ENCODE measurements around the gene PDE1C. TPM values are rescaled to one million over a fixed set of nuclear protein-coding genes. Genes with fewer than 3 reads are reported as not detected.

The PDE1C gene
- total and polyA plus RNA-seq, 2 donors (not counting 1 experiment from before 2014, with no cell fraction given), result 0.52 TPM; not detected in 1

- H3K27me3 ChIP-seq (replicated peaks in 1 of 4; ENCODE audit: control extremely low read depth in 1 of 4, control insufficient read depth in 3 of 4, insufficient read depth in 4 of 4, low read length in 3 of 4), result no peaks in the 10 kb centered on the region
- no peaks in the 10 kb centered on the region for H3K4me1 Mint-ChIP-seq
- H3K27ac ChIP-seq (ENCODE audit: low read length in 2 of 2), result no peak overlapping the region
- no CpG with 5 or more reads among the region's 2 CpGs for WGBS (ENCODE audit: insufficient coverage)
- DNase-seq, result no peak
- no peaks in the 10 kb centered on the region for H3K36me3 ChIP-seq (replicated peaks in 1 of 2; ENCODE audit: control extremely low read depth in 1 of 2, control insufficient read depth in 1 of 2, extremely low read depth in 1 of 2, insufficient read depth in 2 of 2, low read length in 1 of 2)
- H3K27me3 Mint-ChIP-seq, result peaks cover 4% of the 10 kb centered on the region
- no peak overlapping the region for H2AFZ ChIP-seq (ENCODE audit: insufficient read depth, low read depth, low read length, poor library complexity, severe bottlenecking)
- H3K4me2 ChIP-seq (replicated peaks; ENCODE audit: low read depth, low read length, poor library complexity, severe bottlenecking), result no peak overlapping the region
- no peak for ATAC-seq (ENCODE audit: low read depth)
- no peak overlapping the region for H3K9ac ChIP-seq (ENCODE audit: low read length)
- no peak overlapping the region for H3K4me3 Mint-ChIP-seq
- no peaks in the 10 kb centered on the region for H3K9me3 Mint-ChIP-seq (ENCODE audit: insufficient read depth)
- H4K20me1 ChIP-seq (ENCODE audit: control insufficient read depth, insufficient read depth, low read length, poor library complexity, severe bottlenecking), result no peaks in the 10 kb centered on the region
- H3K9me3 ChIP-seq (ENCODE audit: control extremely low read depth in 1 of 3, control insufficient read depth in 2 of 3, insufficient read depth in 1 of 3, low read length in 2 of 3), result no peaks in the 10 kb centered on the region
- intact Hi-C loops (cut with micrococcal nuclease), result no loop called here
- ChIA-PET POLR2A (no interaction called here), CTCF (interaction anchor here (1.6 kb wide), 1 partner anchor 9 kb away, joined by 3 read pairs; no protein-coding TSS in a partner anchor)
- no peak overlapping the region for H3K4me3 ChIP-seq (ENCODE audit: control extremely low read depth in 1 of 5, extremely low read depth in 1 of 5, insufficient read depth in 1 of 5, low read depth in 2 of 5, low read length in 4 of 5)
- H3K79me2 ChIP-seq (ENCODE audit: control insufficient read depth, insufficient read depth, low read length), result no peaks in the 10 kb centered on the region
- no peaks in the 10 kb centered on the region for H3K4me1 ChIP-seq (ENCODE audit: control insufficient read depth in 2 of 2, insufficient read depth in 2 of 2, low read length in 2 of 2)
- no peak overlapping the region for H3K27ac Mint-ChIP-seq
- TF ChIP-seq EZH2 (IDR thresholded peaks at IDR 0.05; ENCODE audit: borderline replicate concordance, insufficient read depth, low read depth, low read length, poor library complexity, severe bottlenecking) (no peak), CTCF (IDR thresholded peaks at IDR 0.05) (no peak)
These were observed 298.0 kb downstream of the PDE1C start for GRCh38 chr7:31772211-31772610.

- ATAC-seq (ENCODE audit: low read depth), result no peak
- no peaks in the 10 kb centered on the region for H4K20me1 ChIP-seq (ENCODE audit: control insufficient read depth, insufficient read depth, low read length, poor library complexity, severe bottlenecking)
- Mint-ChIP-seq H3K27ac (no peak overlapping the region), H3K27me3 (peaks cover 4% of the 10 kb centered on the region), H3K9me3 (ENCODE audit: insufficient read depth) (no peaks in the 10 kb centered on the region), H3K4me3 (no peak overlapping the region), H3K4me1 (no peaks in the 10 kb centered on the region)
- POLR2A ChIA-PET, result no interaction called here
- H3K4me2 ChIP-seq (replicated peaks; ENCODE audit: low read depth, low read length, poor library complexity, severe bottlenecking), result no peak overlapping the region
- CTCF ChIA-PET, result no interaction called here
- H3K4me3 ChIP-seq (ENCODE audit: control extremely low read depth in 1 of 5, extremely low read depth in 1 of 5, insufficient read depth in 1 of 5, low read depth in 2 of 5, low read length in 4 of 5), result no peak overlapping the region
- no peaks in the 10 kb centered on the region for H3K4me1 ChIP-seq (ENCODE audit: control insufficient read depth in 2 of 2, insufficient read depth in 2 of 2, low read length in 2 of 2)
- no peak overlapping the region for H2AFZ ChIP-seq (ENCODE audit: insufficient read depth, low read depth, low read length, poor library complexity, severe bottlenecking)
- intact Hi-C loops (cut with micrococcal nuclease), result no loop called here
- no peaks in the 10 kb centered on the region for H3K36me3 ChIP-seq (replicated peaks in 1 of 2; ENCODE audit: control extremely low read depth in 1 of 2, control insufficient read depth in 1 of 2, extremely low read depth in 1 of 2, insufficient read depth in 2 of 2, low read length in 1 of 2)
- no peak for DNase-seq
- H3K79me2 ChIP-seq (ENCODE audit: control insufficient read depth, insufficient read depth, low read length), result no peaks in the 10 kb centered on the region
- TF ChIP-seq EZH2 (IDR thresholded peaks at IDR 0.05; ENCODE audit: borderline replicate concordance, insufficient read depth, low read depth, low read length, poor library complexity, severe bottlenecking) (no peak), CTCF (IDR thresholded peaks at IDR 0.05) (no peak)
- H3K27ac ChIP-seq (ENCODE audit: low read length in 2 of 2), result no peak overlapping the region
- H3K9ac ChIP-seq (ENCODE audit: low read length), result no peak overlapping the region
- 65% methylated on average over 3 of the region's 4 CpGs for WGBS (ENCODE audit: insufficient coverage)
- H3K27me3 ChIP-seq (replicated peaks in 1 of 4; ENCODE audit: control extremely low read depth in 1 of 4, control insufficient read depth in 3 of 4, insufficient read depth in 4 of 4, low read length in 3 of 4), result no peaks in the 10 kb centered on the region
- no peaks in the 10 kb centered on the region for H3K9me3 ChIP-seq (ENCODE audit: control extremely low read depth in 1 of 3, control insufficient read depth in 2 of 3, insufficient read depth in 1 of 3, low read length in 2 of 3)
These were observed 302.4 kb downstream of the PDE1C start for GRCh38 chr7:31767686-31768358.
